A549 (cell line): ENCODE results near the gene EXT2. TPM values are rescaled to one million over a fixed set of nuclear protein-coding genes. Genes with fewer than 3 reads are reported as not detected.

Experiments used
- ATAC-seq, 2 experiments: fragments of 200-7000 bp in 1 of 2; fragments of >200 bp in 1 of 2; cut with Nextera tagmentation in 1 of 2; cut with Tn5 transposase in 1 of 2; 3 replicates each; pipeline versions ENCODE4 v1.8.0 to v1.9.1; 2018 to 2020; ENCODE audit warnings: mild to moderate bottlenecking in 1 of 2, moderate library complexity in 1 of 2
- CTCF ChIA-PET: fragments of 300-600 bp; sonication (Branson Sonifier 250); formaldehyde crosslinking; extraction: SDS; loops from one replicate; lab custom pipeline; 2021; ENCODE audit warnings: antibody characterized with exemption, inconsistent platforms; lab: Yijun Ruan, JAX
- POLR2A ChIA-PET: fragments of 350-600 bp; formaldehyde crosslinking; extraction: SDS; loops from one replicate; lab custom pipeline; 2021; ENCODE audit warnings: antibody characterized with exemption, inconsistent platforms; lab: Yijun Ruan, JAX
- DNase-seq, 2 experiments: peaks; one replicate each; pipeline versions ENCODE4 v3.0.0 to v3.0.0-alpha.2; 2011 to 2016; ENCODE audit warnings: low read depth in 1 of 2, low spot score in 1 of 2
- FAIRE-seq: peaks from 2 replicates; lab custom pipeline; 2011; peaks lifted over from hg19 to GRCh38; lab: Jason Lieb, UNC
- H3K27ac ChIP-seq, 2 experiments: fragments of >200 bp; sonication (Bioruptor Twin); formaldehyde crosslinking; 3 replicates each; pipeline ENCODE4 v1.5.1; 2016 to 2017
- H3K4me1 ChIP-seq: fragments of >200 bp; sonication (Bioruptor Twin); formaldehyde crosslinking; 3 replicates; pipeline ENCODE4 v1.6.1; 2016
- H3K4me2 ChIP-seq: fragments of >200 bp; sonication (Bioruptor Twin); formaldehyde crosslinking; 3 replicates; pipeline ENCODE4 v1.6.1; 2016
- H3K4me3 ChIP-seq: fragments of >200 bp; sonication (Bioruptor Twin); formaldehyde crosslinking; 3 replicates; pipeline ENCODE4 v1.5.1; 2016
- H3K9me3 ChIP-seq: fragments of >200 bp; sonication (Bioruptor Twin); formaldehyde crosslinking; 3 replicates; pipeline ENCODE4 v1.6.1; 2016
- BHLHE40 ChIP-seq: IDR thresholded peaks from 2 replicates; pipeline ENCODE4 v1.6.1; 2012; ENCODE audit warnings: low read depth, low read length, inconsistent platforms
- CBX8 ChIP-seq: fragments of 200-600 bp; sonication (generic); IDR thresholded peaks from 2 replicates; pipeline ENCODE4 v1.6.1; 2016
- CHD4 ChIP-seq: fragments of 200-600 bp; sonication (generic); IDR thresholded peaks from 2 replicates; pipeline ENCODE4 v1.6.1; 2016; ENCODE audit warnings: antibody characterized with exemption, mild to moderate bottlenecking, borderline replicate concordance
- ESRRA ChIP-seq: fragments of 150-350 bp; IDR thresholded peaks from 2 replicates; pipeline ENCODE4 v1.6.1; 2014; ENCODE audit warnings: mild to moderate bottlenecking, low read length, borderline replicate concordance
- FOSB ChIP-seq: fragments of 250-450 bp; sonication (Bioruptor Pico); IDR thresholded peaks from 2 replicates; pipeline ENCODE4 v1.5.0; 2020; ENCODE audit warnings: mild to moderate bottlenecking, moderate library complexity
- GATA3 ChIP-seq: IDR thresholded peaks from 2 replicates; pipeline ENCODE4 v1.6.1; 2012; ENCODE audit warnings: borderline replicate concordance
- HDAC2 ChIP-seq: fragments of 200-600 bp; sonication (generic); IDR thresholded peaks from 2 replicates; pipeline ENCODE4 v1.6.1; 2016
- HEYL ChIP-seq: fragments of 250-450 bp; sonication (Bioruptor Pico); IDR thresholded peaks from 2 replicates; pipeline ENCODE4 v1.8.0; 2021; ENCODE audit warnings: mild to moderate bottlenecking, moderate library complexity
- JUN ChIP-seq, 2 experiments: fragments of >200 bp; sonication (Bioruptor Twin); formaldehyde crosslinking; IDR thresholded peaks; 2 replicates in 1 of 2; 3 replicates in 1 of 2; pipeline ENCODE4 v1.6.1; 2016 to 2017
- KDM5A ChIP-seq: fragments of 200-600 bp; sonication (generic); IDR thresholded peaks from 2 replicates; pipeline ENCODE4 v1.6.1; 2016; ENCODE audit warnings: antibody characterized with exemption, mild to moderate bottlenecking
- MAZ ChIP-seq: fragments of 150-350 bp; IDR thresholded peaks from 2 replicates; pipeline ENCODE4 v1.6.1; 2014; ENCODE audit warnings: antibody characterized with exemption, low read depth, low read length, borderline replicate concordance
- MYC ChIP-seq: IDR thresholded peaks from 2 replicates; pipeline ENCODE4 v1.6.1; 2012; ENCODE audit warnings: mild to moderate bottlenecking, inconsistent platforms, low read length, improper control_type of control experiment, borderline replicate concordance
- NFE2L2 ChIP-seq: fragments of 150-350 bp; conservative IDR thresholded peaks from 2 replicates; pipeline ENCODE4 v1.6.1; 2014; ENCODE audit warnings: low read length
- NPAS2 ChIP-seq: fragments of 250-450 bp; sonication (Bioruptor Pico); IDR thresholded peaks from 2 replicates; pipeline ENCODE4 v1.8.0; 2022; ENCODE audit warnings: mild to moderate bottlenecking, moderate library complexity, borderline replicate concordance
- NR3C1 ChIP-seq: fragments of >200 bp; sonication (Bioruptor Twin); formaldehyde crosslinking; IDR thresholded peaks from 3 replicates; pipeline ENCODE4 v1.6.1; 2017
- POLR2AphosphoS2 ChIP-seq: conservative IDR thresholded peaks from 2 replicates; pipeline ENCODE4 v1.6.1; 2012; ENCODE audit warnings: low read length, improper control_type of control experiment, inconsistent platforms
- RAD21 ChIP-seq, 2 experiments: fragments of >200 bp in 1 of 2; sonication (Bioruptor Twin) in 1 of 2; formaldehyde crosslinking in 1 of 2; IDR thresholded peaks in 1 of 2; conservative IDR thresholded peaks in 1 of 2; 2 replicates in 1 of 2; 3 replicates in 1 of 2; pipeline ENCODE4 v1.6.1; 2012 to 2018; ENCODE audit warnings: inconsistent platforms in 1 of 2
- RARB ChIP-seq: fragments of 250-450 bp; sonication (Bioruptor Pico); IDR thresholded peaks from 2 replicates; pipeline ENCODE4 v1.8.0; 2021; ENCODE audit warnings: mild to moderate bottlenecking, moderate library complexity
- RCOR1 ChIP-seq: fragments of 150-350 bp; IDR thresholded peaks from 2 replicates; pipeline ENCODE4 v1.6.1; 2014; ENCODE audit warnings: antibody characterized with exemption, low read length, low read depth
- SREBF2 ChIP-seq: fragments of 450-650 bp; IDR thresholded peaks from 2 replicates; pipeline ENCODE4 v1.6.1; 2014; ENCODE audit warnings: mild to moderate bottlenecking, moderate library complexity
- TFCP2L1 ChIP-seq: fragments of 250-450 bp; sonication (Bioruptor Pico); IDR thresholded peaks from 2 replicates; pipeline ENCODE4 v1.5.0; 2021; ENCODE audit warnings: mild to moderate bottlenecking
- ZC3H11A ChIP-seq: fragments of 450-650 bp; IDR thresholded peaks from 2 replicates; pipeline ENCODE4 v1.6.1; 2014; ENCODE audit warnings: antibody characterized with exemption, mild to moderate bottlenecking
- ZSCAN20 ChIP-seq: fragments of 250-450 bp; sonication (Bioruptor Pico); IDR thresholded peaks from 2 replicates; pipeline ENCODE4 v1.8.0; 2022; ENCODE audit warnings: mild to moderate bottlenecking, moderate library complexity
- WGBS: methylation state at CpG from one replicate; pipeline ENCODE4 v1.1.6; 2017; ENCODE audit errors: missing lambda C conversion rate; 5-methylcytosine and 5-hydroxymethylcytosine counted together
- polyA plus RNA-seq, 4 experiments: library from polyadenylated mRNA; depleted of rRNA in 3 of 4; stranded (reverse); fragments of >200 nt; fragmentation: RNase III in 1 of 4; extraction: RNeasy Plus Mini Kit Qiagen cat#74134 plus additional on column Dnase treatment in 1 of 4; gene quantifications; 2 replicates in 3 of 4; 3 replicates in 1 of 4; pipeline ENCODE4 v1.2.3, GENCODE V29; 2011 to 2017
- TF ChIP-seq, protein P1 (sequence below): fragments of 250-450 bp; sonication (Bioruptor Pico); IDR thresholded peaks from 2 replicates; pipeline ENCODE4 v1.5.0; 2021; ENCODE audit warnings: mild to moderate bottlenecking, moderate library complexity, borderline replicate concordance
- TF ChIP-seq, protein P2 (sequence below): IDR thresholded peaks from 2 replicates; pipeline ENCODE4 v1.6.1; 2012
- TF ChIP-seq, protein P3 (sequence below): fragments of 200-600 bp; sonication (generic); IDR thresholded peaks from 2 replicates; pipeline ENCODE4 v1.6.1; 2016; ENCODE audit warnings: antibody characterized with exemption, mild to moderate bottlenecking, moderate library complexity
- TF ChIP-seq, protein P4 (sequence below): IDR thresholded peaks from 2 replicates; pipeline ENCODE4 v1.6.1; 2012; ENCODE audit warnings: low read depth, borderline replicate concordance
- TF ChIP-seq, protein P5 (sequence below): IDR thresholded peaks from 2 replicates; pipeline ENCODE4 v1.6.1; 2012

Gene EXT2
- polyA plus RNA-seq, 2 of the 4 experiments (the other 2 are of a cell fraction), result 56.5 to 77.3 TPM

DNA sequence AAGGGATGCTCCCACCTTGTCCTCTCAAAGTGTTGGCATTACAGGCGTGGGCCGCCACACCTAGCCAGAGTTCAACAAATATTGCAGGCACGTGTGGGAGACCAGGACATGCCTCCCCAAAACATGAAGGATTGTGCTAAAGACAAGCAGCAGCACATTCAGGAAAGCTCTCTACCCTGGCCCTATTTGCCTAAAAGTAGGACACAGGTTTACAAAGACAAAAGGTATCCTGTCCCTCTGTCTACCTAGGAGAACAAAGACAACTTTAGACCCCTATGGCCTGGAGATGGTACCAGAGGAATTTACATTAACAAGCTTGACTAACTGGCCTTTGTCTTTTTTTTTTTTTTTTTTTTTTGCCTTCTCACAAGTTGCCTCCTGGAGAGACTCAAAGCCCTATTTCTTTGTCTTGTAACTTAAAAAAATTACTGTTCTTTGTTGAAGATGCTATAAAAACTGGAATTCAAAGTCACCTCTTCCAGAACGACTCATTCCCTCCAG is 30.3 kb upstream of the EXT2 start:
- peak overlapping the region; percentile 75; the same call in 2 of the 3 replicates for H3K4me3 ChIP-seq
- peaks cover 10% of the 10 kb centered on the region; the same call in 1 of the 3 replicates for H3K4me1 ChIP-seq
- WGBS, result 57% methylated on average over 4 of the region's 4 CpGs
- ATAC-seq (no peak), DNase-seq (no peak)
- ChIA-PET CTCF (interaction anchor here (0.6 to 1.4 kb wide), 8 partner anchors 8 to 765 kb away, joined by 3 to 7 read pairs (median 4); no protein-coding TSS in a partner anchor), POLR2A (interaction anchor here (0.6 kb wide), 1 partner anchor 10 kb away, joined by 6 read pairs; no protein-coding TSS in a partner anchor)
- H3K9me3 ChIP-seq, result no peaks in the 10 kb centered on the region
- H3K4me2 ChIP-seq, result peak overlapping the region; percentile 71
- peak overlapping the region; percentile 93 to 97 for H3K27ac ChIP-seq
- no peak for TF ChIP-seq MYC
- no peak for TF ChIP-seq SREBF2
- TF ChIP-seq CHD4, result no peak
- TF ChIP-seq, protein P1, sequence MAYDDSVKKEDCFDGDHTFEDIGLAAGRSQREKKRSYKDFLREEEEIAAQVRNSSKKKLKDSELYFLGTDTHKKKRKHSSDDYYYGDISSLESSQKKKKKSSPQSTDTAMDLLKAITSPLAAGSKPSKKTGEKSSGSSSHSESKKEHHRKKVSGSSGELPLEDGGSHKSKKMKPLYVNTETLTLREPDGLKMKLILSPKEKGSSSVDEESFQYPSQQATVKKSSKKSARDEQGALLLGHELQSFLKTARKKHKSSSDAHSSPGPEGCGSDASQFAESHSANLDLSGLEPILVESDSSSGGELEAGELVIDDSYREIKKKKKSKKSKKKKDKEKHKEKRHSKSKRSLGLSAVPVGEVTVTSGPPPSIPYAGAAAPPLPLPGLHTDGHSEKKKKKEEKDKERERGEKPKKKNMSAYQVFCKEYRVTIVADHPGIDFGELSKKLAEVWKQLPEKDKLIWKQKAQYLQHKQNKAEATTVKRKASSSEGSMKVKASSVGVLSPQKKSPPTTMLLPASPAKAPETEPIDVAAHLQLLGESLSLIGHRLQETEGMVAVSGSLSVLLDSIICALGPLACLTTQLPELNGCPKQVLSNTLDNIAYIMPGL (CRISPR knock-in tag), result no peak
- TF ChIP-seq KDM5A, result no peak
- TF ChIP-seq MAZ, result no peak
- no peak for TF ChIP-seq HDAC2
- no peak for TF ChIP-seq POLR2AphosphoS2
- no peak for TF ChIP-seq RCOR1
- TF ChIP-seq NR3C1, result no peak
- no peak for TF ChIP-seq TFCP2L1 (CRISPR knock-in tag)
- no peak for TF ChIP-seq GATA3
- TF ChIP-seq ZSCAN20 (CRISPR knock-in tag), result no peak
- TF ChIP-seq, all 56 proteins: peak for 0
- no peak for FAIRE-seq

DNA sequence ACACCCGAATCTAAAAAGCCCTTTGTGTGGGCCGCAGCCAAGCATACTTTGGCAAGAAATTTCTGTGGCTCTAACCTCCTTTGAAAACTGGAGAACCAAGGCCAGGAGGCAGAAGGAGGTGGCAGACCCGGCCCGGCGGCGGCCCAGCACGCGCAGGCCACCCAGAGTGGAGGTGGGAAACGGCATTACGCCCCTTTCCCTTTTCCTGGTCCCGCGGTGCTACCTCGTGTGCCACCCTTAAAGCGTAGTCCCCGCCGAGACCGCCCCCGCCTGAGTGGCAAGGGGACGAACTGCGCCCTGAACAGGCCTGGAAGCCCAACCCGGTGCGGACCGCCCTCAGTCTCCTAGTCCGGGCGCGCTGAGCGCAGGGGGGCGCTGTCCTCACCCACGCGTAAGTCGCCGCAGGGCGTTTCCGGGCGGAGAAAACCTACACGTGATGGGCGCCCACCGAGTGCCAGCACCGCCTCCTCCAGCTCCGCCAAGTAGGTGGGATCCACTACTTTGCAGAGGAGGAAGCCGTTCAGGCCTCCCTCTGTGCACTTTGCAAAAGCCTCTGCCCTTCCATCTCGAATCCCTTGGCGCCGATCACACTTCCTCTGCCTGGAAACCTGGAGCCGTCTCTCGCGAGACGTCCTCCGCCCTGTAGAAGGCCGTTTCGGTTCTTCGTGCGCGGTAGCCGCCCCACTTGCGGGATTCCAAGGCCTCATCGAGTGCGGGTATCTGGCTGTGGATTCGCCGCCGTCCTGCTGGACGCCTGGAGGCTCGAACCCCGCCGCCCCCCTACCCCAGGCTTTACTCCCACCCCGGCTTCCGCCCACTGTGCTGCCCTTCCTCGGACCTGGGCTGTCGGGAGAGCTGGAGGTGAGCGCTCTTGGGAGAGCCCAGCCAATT is 29.4 kb upstream of the EXT2 start, which contains the start of gene ACCS:
TSS of gene ACCS (plus strand) at position 430 of the 891 bp plus-strand sequence. CDS start 1,358 bp downstream, outside the sequence.
- peak; percentile 90 to 97 for DNase-seq
- ChIA-PET CTCF (interaction anchor here (0.7 to 1.4 kb wide), 12 partner anchors 9 to 181 kb away, joined by 3 to 11 read pairs (median 4); no protein-coding TSS in a partner anchor), POLR2A (interaction anchor here (0.7 to 1.5 kb wide), 3 partner anchors 18 to 160 kb away, joined by 3 to 5 read pairs (median 5); no protein-coding TSS in a partner anchor)
- peak within 1 kb of the TSS; percentile 75 for H3K4me3 ChIP-seq
- H3K27ac ChIP-seq, result peak within 1 kb of the TSS; percentile 93 to 97
- peaks cover 10% of the 10 kb centered on the region; the same call in 1 of the 3 replicates for H3K4me1 ChIP-seq
- H3K9me3 ChIP-seq, result no peaks in the 10 kb centered on the region
- WGBS, result under 1% methylated on average over 44 of the region's 70 CpGs
- ATAC-seq, result peak; percentile 94 to 99
- peak within 1 kb of the TSS; percentile 71 for H3K4me2 ChIP-seq
- peak; percentile 73 for FAIRE-seq
- TF ChIP-seq ZC3H11A (no peak), JUN (IDR thresholded peaks at IDR 0.05) (peak; percentile 28 to 57; a peak in 3 of 5 replicates), RARB (CRISPR knock-in tag) (no peak), KDM5A (no peak), NFE2L2 (no peak), MAZ (no peak), HEYL (CRISPR knock-in tag) (no peak), SREBF2 (no peak), POLR2AphosphoS2 (no peak), FOSB (no peak), CBX8 (no peak), RAD21 (conservative IDR thresholded peaks at IDR 0.05 in 1 of 2, IDR thresholded peaks at IDR 0.05 in 1 of 2) (peak in 1 of 2 experiments; percentile 23; a peak in 2 of 5 replicates), RCOR1 (no peak), NPAS2 (CRISPR knock-in tag) (peak; percentile 68), ESRRA (no peak), BHLHE40 (no peak)
- TF ChIP-seq, protein P2, sequence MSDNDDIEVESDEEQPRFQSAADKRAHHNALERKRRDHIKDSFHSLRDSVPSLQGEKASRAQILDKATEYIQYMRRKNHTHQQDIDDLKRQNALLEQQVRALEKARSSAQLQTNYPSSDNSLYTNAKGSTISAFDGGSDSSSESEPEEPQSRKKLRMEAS, result peak; percentile 97
- TF ChIP-seq, protein P3, sequence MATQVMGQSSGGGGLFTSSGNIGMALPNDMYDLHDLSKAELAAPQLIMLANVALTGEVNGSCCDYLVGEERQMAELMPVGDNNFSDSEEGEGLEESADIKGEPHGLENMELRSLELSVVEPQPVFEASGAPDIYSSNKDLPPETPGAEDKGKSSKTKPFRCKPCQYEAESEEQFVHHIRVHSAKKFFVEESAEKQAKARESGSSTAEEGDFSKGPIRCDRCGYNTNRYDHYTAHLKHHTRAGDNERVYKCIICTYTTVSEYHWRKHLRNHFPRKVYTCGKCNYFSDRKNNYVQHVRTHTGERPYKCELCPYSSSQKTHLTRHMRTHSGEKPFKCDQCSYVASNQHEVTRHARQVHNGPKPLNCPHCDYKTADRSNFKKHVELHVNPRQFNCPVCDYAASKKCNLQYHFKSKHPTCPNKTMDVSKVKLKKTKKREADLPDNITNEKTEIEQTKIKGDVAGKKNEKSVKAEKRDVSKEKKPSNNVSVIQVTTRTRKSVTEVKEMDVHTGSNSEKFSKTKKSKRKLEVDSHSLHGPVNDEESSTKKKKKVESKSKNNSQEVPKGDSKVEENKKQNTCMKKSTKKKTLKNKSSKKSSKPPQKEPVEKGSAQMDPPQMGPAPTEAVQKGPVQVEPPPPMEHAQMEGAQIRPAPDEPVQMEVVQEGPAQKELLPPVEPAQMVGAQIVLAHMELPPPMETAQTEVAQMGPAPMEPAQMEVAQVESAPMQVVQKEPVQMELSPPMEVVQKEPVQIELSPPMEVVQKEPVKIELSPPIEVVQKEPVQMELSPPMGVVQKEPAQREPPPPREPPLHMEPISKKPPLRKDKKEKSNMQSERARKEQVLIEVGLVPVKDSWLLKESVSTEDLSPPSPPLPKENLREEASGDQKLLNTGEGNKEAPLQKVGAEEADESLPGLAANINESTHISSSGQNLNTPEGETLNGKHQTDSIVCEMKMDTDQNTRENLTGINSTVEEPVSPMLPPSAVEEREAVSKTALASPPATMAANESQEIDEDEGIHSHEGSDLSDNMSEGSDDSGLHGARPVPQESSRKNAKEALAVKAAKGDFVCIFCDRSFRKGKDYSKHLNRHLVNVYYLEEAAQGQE, result peak; percentile 90
- TF ChIP-seq, protein P4, sequence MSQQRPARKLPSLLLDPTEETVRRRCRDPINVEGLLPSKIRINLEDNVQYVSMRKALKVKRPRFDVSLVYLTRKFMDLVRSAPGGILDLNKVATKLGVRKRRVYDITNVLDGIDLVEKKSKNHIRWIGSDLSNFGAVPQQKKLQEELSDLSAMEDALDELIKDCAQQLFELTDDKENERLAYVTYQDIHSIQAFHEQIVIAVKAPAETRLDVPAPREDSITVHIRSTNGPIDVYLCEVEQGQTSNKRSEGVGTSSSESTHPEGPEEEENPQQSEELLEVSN, result peak; percentile 77
- TF ChIP-seq, protein P5, sequence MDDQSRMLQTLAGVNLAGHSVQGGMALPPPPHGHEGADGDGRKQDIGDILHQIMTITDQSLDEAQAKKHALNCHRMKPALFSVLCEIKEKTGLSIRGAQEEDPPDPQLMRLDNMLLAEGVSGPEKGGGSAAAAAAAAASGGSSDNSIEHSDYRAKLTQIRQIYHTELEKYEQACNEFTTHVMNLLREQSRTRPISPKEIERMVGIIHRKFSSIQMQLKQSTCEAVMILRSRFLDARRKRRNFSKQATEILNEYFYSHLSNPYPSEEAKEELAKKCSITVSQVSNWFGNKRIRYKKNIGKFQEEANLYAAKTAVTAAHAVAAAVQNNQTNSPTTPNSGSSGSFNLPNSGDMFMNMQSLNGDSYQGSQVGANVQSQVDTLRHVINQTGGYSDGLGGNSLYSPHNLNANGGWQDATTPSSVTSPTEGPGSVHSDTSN, result no peak
